Limb (tissue), 2 donors: ENCODE results near the gene CABP1.
"Not testable (repeated sequence)": the region's sequence is repeated elsewhere in the genome, so short reads cannot be mapped to it uniquely, and the experiment has no call there.

Experiments
- DNase-seq, 2 donors: peaks; one replicate each; pipeline ENCODE4 v3.0.0-alpha.2; 2016; ENCODE audit errors: extremely low spot score in 2 of 2

Gene CABP1

DNA sequence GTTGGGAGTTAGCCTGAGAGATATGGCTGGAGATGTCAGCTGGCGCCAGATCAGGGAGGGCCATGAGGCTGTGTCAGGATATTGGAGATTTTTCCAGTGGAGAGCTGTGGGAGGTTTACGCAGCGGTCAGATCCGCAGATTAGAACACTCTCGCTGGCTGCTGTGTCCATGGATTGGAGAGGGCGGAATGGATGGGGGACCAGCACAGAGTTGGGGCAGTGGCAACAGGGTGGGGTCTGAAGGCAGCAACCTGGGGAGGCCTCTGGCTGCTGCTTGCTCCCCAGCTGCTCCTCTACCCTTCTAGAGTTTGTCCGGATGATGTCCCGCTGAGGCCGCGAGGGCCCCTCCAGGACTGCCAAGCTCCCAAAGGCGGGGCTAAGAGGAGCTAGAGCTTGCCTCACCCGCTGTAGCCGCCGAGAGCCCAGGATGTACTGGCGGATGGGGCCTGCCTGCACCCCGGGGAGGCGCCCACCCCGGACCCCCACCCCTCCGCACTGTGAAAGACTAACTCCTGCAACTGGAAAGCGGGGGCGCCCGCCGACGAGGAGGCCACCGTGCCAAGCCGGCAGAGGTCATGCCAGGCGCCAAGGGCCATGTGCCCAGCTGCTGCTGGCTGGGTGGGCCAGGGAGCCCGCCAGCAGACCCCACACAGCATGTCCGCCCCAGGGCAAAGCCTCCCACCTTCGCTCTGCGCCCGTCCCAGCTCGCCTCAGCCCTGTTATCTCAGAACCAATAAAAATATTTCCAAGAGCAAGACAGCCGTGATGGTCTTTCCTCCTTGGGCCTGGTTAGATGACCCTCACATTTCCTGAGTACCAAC is 26.4 kb downstream of the CABP1 start:
- no peak for DNase-seq

DNA sequence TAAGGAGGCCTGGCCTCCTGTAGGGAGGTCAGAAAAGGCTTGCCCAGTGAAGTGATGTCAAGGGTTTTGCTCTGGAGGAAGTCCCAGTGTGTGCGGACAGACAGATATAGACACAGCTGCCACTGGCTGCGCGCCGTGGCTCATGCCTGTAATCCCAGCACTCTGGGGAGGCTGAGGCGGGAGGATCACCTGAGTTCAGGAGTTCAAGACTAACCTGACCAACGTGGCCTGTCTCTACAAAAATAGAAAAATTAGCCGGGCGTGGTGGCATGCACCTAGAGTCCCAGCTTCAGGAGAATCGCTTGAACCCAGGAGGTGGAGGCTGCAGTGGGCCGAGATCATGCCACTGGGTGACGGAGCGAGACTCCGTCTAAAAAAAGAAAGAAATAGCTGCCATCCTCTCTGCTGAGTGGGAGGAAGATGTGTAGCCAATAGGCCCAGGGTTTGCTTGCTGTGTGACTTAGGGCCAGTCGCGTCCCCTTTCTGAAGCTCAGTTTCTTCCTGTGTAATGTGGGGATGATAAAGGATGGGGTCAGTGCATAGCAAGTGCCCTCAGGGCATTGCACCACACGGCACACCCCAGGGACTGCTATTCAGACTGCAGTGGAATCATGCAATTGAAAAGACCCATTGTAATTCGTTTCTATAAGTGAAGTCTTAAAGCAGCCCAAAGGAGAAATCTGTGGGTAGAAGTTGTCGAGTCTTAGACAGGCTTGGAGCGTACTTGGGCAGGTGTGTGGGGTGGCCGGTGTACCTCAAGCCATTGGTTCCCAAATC is 27.9 kb downstream of the CABP1 start:
- no peak for DNase-seq

DNA sequence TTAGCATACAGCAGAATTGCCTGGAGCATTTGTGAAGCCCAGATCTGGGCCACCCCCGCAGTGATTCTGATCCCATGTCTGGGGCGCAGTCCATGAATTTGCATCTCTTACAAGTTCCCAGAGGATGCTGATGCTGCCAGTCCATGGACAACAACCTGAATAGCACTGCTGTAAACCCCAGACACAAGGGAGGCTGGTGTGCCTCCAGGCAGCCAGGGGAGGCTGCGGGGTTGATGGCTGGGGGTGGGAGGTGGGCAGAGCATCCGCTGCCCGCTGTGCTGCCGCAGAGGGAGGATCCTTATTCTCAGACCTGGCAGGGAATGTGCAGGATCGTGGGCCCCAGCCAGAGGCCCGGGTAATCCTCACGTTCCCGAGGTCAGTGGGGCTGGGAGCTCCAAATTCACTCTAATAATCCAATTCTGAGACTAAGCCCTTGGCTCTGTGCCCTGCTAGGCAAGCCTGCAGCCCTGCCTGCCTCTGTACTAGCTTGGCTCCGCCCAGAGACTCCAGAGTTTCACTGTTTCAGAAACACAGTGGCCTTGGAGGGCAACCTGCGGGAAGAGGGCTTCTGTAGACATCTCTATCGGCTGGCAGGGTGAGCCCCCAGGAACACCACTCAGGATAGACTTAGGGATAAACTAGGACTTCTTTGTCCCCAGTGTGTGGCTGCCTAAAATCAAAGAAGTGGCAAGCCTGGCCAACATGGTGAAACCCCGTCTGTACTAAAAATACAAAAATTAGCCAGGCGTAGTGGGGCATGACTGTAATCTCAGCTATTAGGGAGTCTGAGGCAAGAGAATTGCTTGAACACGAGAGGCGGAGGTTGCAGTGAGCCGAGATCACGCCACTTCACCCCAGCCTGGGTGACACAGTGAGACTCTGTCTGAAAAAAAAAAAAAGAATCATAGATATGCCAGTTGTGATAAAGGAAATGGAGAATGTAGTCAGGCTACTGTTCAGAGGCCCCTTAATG is 28.7 kb downstream of the CABP1 start:
- DNase-seq, result no peak

DNA sequence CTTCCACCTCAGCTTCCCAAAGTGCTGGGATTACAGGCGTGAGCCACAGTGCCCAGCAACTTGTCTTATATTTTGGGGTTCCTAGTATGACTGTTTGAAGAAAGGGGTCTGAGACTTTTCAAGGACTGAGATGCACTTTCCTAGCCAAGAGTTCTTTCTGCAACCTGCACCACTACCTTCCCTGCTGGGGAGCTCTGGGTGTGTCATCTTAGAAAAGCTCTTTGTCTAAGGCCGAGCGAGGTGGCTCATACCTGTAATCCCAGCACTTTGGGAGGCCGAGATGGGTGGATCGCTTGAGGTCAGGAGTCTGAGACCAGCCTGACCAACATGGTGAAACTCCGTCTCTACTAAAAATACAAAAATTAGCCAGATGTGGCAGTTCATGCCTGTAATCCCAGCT is 29.8 kb downstream of the CABP1 start:
- not testable (repeated sequence) for DNase-seq

DNA sequence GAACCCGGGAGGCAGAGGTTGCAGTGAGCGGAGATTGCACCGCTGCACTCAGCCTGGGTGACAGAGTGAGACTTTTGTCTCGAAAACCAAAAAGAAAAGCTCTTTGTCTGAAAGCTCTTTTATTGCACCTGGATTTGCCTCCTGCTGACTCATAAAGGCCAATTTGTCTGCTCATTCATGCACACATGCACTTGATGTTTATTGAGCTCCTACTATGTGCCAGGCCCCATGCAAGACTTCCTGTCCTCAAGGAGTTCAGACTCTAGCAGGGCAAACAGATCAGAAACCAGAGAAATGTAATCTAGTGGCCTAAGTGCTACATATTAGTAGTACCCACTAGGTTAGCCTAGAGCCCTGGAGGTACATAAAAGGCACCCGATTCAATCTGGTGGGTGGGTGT is 30.2 kb downstream of the CABP1 start:
- no peak for DNase-seq

DNA sequence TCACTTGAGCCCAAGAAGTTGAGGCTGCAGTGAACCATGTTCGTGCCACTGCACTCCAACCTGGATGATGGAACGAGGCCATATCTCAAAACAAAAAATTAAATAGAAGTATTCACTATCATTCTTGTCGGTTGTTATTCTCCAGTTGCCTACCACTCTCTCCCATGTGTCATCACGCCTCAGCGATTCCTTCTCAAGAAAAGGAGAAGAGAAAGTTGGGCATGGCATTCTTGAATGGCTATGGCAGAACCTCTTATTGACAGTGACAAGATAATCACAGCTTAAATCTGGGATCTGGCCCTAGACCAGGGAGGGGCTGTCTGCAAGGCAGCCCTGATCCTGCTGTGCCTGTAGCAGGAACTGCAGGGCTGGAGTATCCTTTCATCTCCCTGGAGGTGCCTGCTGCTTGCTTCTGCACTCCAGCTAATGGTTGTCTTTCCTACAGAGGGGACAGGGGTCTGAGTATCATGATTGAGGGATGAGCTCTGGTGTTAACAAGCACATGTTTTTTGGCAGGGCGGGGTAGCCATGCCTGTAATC is 33.7 kb downstream of the CABP1 start:
- DNase-seq, result no peak

DNA sequence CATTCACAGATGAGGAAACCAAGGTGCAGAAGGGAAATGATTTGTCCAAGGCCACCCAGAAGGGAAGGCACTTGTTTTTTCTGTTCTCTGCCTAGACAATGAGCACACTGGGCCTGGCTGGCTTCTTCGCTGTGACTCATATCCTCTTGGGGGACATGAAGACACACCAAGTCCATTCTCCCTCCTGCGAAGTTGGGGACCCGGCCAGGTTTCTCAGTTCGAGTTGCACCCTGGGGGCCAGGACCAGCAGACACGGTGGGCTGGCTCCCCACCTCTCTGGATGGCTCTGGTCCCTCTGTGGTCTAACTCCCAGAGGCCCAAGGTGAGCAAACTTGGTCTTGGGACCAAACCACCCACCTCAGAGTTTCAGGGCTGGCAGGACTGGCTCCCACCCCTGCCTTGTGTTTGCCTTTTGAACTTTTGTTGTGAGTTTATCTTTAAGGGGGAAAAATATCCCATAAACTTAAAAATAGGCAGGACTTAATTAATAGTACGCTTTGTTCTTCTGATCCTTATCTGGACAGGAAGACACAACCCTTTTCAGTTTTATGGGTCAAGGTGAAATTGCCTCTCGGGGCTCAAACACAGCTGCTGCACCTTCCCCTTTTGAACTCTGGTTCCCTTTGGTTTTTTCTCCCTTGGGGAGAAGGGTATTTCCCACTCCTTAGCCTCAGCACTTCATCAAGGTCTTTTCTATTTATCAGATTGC is 37.5 kb downstream of the CABP1 start:
- no peak for DNase-seq

DNA sequence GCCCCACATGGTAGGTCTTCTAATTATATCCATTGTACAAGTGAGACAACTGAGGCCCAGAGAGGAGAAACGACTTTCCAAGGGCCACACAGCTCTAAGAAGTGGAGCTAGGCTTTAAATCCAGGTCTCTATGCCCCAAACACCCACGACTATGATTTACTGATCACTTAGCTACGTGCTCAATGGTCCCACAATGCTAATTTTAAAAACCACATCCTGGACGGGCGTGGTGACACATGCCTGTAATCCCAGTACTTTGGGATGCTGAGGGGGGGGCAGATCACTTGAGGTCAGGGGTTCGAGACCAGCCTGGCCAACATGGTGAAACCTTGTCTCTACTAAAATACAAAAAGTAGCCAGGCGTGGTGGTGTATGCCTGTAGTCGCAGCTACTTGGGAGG is 38.1 kb downstream of the CABP1 start:
- no peak for DNase-seq

DNA sequence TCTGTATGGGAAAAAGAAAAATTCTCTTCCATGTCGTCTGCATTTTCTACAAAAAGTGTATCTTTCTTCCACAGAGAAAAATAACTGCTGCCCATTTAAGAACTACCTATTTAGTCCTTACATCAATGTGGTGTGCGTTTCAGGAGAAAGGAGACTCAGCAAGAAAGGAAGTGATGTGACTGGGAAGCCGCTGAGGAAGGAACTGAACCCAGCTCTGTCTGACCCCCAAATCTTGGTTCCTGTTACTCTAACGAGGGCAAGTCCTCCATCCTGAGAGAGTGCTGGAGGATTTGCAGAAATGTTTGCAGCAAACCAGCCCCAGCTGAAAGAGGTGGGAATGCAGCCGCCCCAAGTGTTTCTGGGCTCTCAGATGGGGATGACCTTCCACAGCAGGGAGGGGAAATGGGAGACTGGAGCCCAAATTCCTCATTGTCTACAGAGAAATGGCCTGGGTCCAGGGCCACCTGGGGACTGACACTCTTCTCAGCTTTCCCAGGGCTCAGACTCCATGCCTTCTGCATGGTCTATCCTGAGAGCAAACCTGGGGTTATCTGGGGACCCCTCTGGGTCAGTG is 39.8 kb downstream of the CABP1 start:
- no peak for DNase-seq

DNA sequence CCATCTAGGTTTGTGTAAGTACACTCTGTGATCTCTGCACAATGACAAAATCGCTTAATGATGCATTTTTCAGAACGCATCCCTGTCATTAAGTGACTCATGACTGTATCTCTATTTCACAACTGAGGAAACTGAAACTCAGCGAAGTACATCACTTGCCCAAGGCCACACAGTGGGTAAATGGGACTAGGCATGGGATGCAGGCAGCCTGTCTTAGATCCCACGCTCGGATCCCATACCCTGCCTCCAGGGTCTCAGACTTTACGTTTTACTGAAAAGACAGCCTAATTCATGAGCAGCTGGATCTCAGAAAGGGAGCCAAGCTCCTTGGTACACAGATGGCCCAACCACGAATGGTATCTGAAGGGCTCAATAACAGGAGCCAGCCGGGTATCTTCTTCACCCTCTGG is 44.1 kb downstream of the CABP1 start:
- DNase-seq, result no peak

DNA sequence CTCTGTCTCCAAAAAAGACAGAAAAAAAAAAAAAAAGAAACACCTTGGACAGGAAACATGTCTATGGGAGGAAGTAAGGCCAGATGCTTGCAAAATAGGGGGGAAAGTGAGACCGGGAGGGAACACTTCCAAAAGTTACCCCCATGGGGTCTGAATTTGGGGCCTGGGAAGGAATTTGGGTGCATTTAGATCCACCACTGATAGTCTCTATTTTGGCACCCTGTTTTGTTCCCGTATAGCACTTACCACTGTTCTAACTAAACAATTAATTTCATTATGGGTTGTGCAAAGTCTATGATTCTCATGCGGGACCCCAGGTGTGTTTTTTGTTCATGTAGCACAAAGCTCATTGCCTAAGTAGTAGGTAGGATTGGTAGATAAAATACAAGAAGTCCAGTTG is 45.1 kb downstream of the CABP1 start:
- no peak for DNase-seq

DNA sequence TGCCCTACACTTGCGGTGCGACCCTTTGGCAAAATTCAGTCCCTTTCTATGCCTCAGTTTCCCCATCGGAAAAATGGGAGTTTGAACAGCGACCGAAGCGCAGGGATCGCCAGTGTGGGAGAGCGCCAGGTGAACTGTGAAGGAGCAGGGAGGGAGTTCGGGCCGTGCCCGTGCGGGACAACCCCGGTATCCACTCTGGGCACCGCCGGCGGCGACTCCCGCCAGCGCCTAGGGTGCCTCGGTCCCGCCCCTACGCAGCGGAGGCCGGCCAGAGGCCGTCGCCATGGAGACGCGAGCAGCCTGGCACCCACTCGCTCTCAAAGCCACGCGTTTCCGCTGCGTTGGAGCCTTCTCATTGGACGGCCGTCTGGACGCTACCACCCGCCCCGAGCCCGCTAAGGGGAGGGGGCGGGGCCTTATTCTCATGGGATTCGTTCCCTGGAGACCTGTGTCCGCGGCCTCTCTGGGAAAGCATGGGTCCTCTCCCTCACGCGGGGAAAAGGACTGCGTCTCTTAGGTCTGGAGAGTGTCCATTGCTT is 45.8 kb downstream of the CABP1 start:
- DNase-seq, result peak; percentile 91 to 94

DNA sequence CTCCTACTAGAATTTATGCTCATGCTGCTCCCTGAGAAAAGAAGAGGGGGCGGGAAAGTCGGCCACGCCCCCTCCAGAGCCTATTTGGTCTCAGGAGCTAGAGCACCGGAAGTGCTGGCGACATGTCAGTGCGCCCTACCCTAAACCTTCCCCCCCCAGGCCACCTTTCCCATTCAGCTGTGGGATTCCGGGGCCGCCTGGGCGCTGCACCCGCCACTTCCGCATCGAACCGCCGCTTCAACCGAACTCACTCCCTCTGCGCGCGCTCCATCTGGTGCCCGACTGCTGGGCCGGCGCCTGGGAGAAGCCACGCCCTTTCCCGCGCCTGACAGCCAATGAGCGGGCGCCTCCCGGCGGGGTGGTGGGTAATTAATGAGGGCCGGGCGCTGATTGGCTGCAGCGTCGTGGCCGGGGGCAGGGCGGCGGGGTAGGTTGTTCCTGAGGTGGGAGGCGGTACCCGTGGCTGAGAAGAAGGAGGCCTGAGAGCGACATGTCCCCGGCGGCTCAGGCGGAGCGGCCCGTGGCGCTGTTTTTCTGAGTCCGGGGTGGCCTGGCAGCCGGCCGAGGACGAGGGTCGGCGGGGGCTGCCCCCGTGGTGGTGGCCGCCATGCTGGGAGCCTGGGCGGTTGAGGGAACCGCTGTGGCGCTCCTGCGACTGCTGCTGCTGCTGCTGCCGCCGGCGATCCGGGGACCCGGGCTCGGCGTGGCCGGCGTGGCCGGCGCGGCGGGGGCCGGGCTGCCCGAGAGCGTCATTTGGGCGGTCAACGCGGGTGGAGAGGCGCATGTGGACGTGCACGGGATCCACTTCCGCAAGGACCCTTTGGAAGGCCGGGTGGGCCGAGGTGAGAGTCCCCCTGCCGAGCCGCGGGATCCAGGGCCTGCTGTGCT is 46.5 kb downstream of the CABP1 start, which contains the start of gene MLEC:
Gene MLEC, plus strand, starts transcription at position 460 of the 888 bp plus-strand sequence. Its CDS starts 148 bp downstream, at position 608.
- DNase-seq, result peak; percentile 98 to 99

DNA sequence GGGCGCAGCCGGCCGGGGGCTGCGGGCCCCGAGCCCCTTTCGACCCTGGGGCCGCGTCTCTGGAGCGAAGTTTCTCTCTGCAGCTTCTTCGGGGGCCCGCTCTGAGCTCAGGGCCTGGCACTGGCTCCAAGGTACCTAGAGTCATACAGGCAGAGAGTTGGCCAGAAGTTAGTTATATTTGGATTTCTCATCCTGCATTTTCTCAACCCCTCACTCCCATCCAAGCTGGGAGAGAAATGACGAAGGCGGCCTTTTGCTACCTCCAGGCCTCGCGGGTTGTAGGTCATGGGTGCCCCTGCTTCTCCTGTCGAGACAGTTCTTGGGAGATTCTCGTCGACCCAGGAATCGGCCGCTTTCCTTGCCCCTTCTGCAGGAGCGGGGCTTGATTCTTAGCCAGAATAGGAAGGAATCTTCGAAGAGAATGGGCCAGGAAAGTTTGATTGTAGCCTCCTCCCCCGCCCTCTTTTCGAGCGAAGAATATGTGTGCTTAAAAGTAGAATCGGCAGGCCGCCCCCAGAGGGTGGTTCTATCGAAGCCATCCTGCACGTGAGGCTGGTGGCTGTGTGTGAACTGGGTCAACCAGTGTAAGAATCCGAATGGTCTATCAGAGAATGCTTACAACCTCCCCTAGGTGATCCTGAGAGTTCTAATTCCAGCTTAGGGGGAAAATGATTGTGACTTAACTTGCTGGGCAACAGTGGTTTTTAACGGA is 47.3 kb downstream of the CABP1 start:
- DNase-seq, result no peak

DNA sequence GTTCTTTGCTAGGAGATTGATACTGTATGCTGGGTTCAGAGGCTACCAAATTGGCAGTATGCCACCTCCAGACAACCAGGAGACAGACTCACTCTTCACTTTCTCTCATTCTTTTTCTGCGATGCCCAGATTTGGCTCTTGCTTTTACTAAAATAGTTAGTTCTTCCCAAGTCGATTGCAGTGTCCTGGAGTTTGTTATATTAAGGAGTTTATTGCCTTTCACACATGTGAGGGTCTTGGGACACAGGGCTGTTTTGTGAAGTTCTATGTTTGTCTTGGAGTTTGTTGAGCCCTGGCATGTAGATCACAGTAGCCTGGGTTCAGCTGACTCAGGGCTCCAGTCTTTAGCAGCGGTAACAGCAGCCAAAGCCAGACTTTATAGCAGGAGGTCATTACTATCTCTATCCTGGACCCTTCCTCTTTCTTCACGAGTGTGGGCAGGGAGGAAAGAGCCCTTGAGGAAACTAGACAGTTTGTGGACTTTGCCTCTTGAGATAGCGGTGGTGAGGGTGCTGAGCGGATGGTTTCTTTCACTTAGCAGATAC is 48.2 kb downstream of the CABP1 start:
- DNase-seq, result no peak

DNA sequence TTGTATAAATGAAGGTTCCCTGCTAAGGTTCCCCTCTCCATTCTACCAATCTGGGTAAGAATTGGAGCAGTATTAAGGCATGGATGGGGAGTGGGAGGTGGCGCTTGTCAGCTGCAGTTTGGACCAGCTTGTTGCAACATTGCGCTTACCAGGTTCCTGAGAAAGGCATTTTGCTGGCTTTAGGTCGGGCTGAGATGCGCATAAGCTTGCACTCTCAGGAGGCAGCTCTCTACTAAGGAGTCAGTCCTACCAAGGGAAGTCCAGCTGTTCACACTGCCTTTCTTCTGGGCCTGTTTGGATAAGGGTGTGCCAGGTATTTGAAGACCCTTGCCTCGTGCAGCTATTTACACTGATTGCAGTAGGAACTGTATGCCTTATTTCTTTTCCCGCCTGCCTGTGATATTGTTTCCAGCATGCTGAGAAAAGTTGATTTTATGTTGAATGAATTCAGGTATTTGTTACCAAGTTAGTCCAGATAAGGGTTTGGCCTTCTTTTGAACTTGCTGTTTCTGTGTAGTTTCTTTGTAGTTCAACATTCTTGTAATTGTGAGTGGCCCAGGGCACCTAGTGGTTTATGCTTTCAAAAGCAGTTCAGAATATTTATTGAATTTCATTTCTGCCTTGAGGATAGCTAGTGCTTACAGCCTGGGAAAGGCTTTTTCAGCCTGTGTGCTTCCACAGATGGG is 49.1 kb downstream of the CABP1 start:
- DNase-seq, result no peak

DNA sequence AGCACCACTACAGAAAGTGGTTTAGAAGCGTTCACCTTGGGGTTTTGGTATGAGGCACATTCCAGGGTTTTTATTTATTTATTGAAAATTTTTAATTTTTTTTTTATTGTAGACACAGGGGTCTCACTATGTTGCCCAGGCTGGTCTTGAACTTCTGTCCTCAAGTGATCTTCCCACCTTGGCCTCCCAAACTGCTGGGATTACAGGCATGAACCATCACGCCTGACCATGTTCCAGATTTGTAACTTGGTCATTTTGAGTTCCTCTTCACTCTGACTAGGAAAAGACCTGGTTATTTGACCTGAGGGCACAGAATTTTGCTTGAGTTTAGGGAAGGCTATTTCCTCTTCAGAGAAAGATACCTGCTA is 49.6 kb downstream of the CABP1 start:
- no peak for DNase-seq

DNA sequence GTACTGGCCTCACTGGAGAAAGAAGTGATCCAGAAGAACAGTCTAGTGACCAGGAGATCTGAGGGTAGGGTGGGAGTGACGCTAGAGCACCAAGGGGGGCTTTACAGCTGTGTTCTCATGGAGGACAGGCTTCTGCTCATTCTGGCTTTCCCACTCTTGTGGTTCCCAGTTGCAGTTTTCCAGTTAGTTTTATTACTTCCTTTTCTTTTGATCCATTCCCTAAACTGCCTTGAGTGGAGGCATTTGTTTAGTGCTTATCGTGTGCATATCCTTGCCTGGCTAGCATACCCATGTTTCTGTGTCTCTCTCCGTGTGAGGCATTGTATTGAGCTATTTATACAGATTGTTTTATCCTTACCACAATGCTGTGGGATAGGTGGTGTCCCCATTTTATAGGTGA is 50.6 kb downstream of the CABP1 start:
- no peak for DNase-seq
